Measurements from ENCODE around the gene MFAP3.

Gene MFAP3

GRCh38 chr5:154084062-154084639, 45.4 kb downstream of the MFAP3 start:
- no peaks in the 10 kb centered on the region for H3K4me1 Mint-ChIP-seq

GRCh38 chr5:154086146-154086545, 47.4 kb downstream of the MFAP3 start:
- H3K9me3 Mint-ChIP-seq = no peaks in the 10 kb centered on the region
- H3K27me3 Mint-ChIP-seq = peaks cover 10% of the 10 kb centered on the region
- ATAC-seq (replicated peaks; ENCODE audit: extremely low read depth, poor library complexity, severe bottlenecking) (no peak), DNase-seq (ENCODE audit: low spot score in 2 of 2) (no peak)
- no peak overlapping the region for H3K27ac Mint-ChIP-seq (ENCODE audit: low read depth)
- H3K36me3 Mint-ChIP-seq (ENCODE audit: insufficient read depth) = no peaks in the 10 kb centered on the region
- H3K4me3 Mint-ChIP-seq = no peak overlapping the region
- H3K4me1 Mint-ChIP-seq = no peaks in the 10 kb centered on the region

More at GRCh38 chr5:154084062-154084639, 45.4 kb downstream of the MFAP3 start:
- no peak overlapping the region for H3K27ac Mint-ChIP-seq (ENCODE audit: low read depth)
- ATAC-seq (replicated peaks; ENCODE audit: extremely low read depth, poor library complexity, severe bottlenecking) = no peak
- no peaks in the 10 kb centered on the region for H3K9me3 Mint-ChIP-seq
- H3K4me3 Mint-ChIP-seq = no peak overlapping the region
- H3K27me3 Mint-ChIP-seq = peaks cover 10% of the 10 kb centered on the region
- DNase-seq (ENCODE audit: low spot score in 2 of 2) = no peak
- H3K36me3 Mint-ChIP-seq (ENCODE audit: insufficient read depth) = no peaks in the 10 kb centered on the region

- no peak for DNase-seq (ENCODE audit: low spot score in 2 of 2)
- Mint-ChIP-seq H3K4me3 (no peak overlapping the region), H3K27ac (ENCODE audit: low read depth) (no peak overlapping the region), H3K27me3 (peaks cover 15% of the 10 kb centered on the region), H3K9me3 (no peaks in the 10 kb centered on the region), H3K36me3 (ENCODE audit: insufficient read depth) (no peaks in the 10 kb centered on the region), H3K4me1 (no peaks in the 10 kb centered on the region)
- ATAC-seq (replicated peaks; ENCODE audit: extremely low read depth, poor library complexity, severe bottlenecking) = no peak
Measured at GRCh38 chr5:154086641-154087040, 47.9 kb downstream of the MFAP3 start.

- Mint-ChIP-seq H3K4me1 (no peaks in the 10 kb centered on the region), H3K9me3 (no peaks in the 10 kb centered on the region), H3K4me3 (no peak overlapping the region), H3K27ac (ENCODE audit: low read depth) (no peak overlapping the region), H3K27me3 (peaks cover 21% of the 10 kb centered on the region), H3K36me3 (ENCODE audit: insufficient read depth) (no peaks in the 10 kb centered on the region)
- DNase-seq (ENCODE audit: low spot score in 2 of 2) (no peak), ATAC-seq (replicated peaks; ENCODE audit: extremely low read depth, poor library complexity, severe bottlenecking) (no peak)
Measured at GRCh38 chr5:154087260-154087659, 48.5 kb downstream of the MFAP3 start.

GRCh38 chr5:154088801-154089200, 50.0 kb downstream of the MFAP3 start:
- no peaks in the 10 kb centered on the region for H3K36me3 Mint-ChIP-seq (ENCODE audit: insufficient read depth)
- ATAC-seq (replicated peaks; ENCODE audit: extremely low read depth, poor library complexity, severe bottlenecking) (no peak), DNase-seq (ENCODE audit: low spot score in 2 of 2) (no peak)
- H3K27me3 Mint-ChIP-seq = peaks cover 31% of the 10 kb centered on the region
- no peak overlapping the region for H3K27ac Mint-ChIP-seq (ENCODE audit: low read depth)
- no peaks in the 10 kb centered on the region for H3K4me1 Mint-ChIP-seq
- H3K4me3 Mint-ChIP-seq = no peak overlapping the region
- no peaks in the 10 kb centered on the region for H3K9me3 Mint-ChIP-seq

GRCh38 chr5:154090656-154091055, 51.9 kb downstream of the MFAP3 start:
- ATAC-seq (replicated peaks; ENCODE audit: extremely low read depth, poor library complexity, severe bottlenecking) (no peak), DNase-seq (ENCODE audit: low spot score in 2 of 2) (no peak)
- H3K27me3 Mint-ChIP-seq = peaks cover 49% of the 10 kb centered on the region
- H3K36me3 Mint-ChIP-seq (ENCODE audit: insufficient read depth) = no peaks in the 10 kb centered on the region
- H3K4me1 Mint-ChIP-seq = no peaks in the 10 kb centered on the region
- H3K27ac Mint-ChIP-seq (ENCODE audit: low read depth) = no peak overlapping the region
- H3K9me3 Mint-ChIP-seq = no peaks in the 10 kb centered on the region
- no peak overlapping the region for H3K4me3 Mint-ChIP-seq

GRCh38 chr5:154092356-154093141, 53.8 kb downstream of the MFAP3 start:
- no peak overlapping the region for H3K4me3 Mint-ChIP-seq
- no peaks in the 10 kb centered on the region for H3K9me3 Mint-ChIP-seq
- H3K36me3 Mint-ChIP-seq (ENCODE audit: insufficient read depth) = no peaks in the 10 kb centered on the region
- DNase-seq (ENCODE audit: low spot score in 2 of 2) = no peak
- no peaks in the 10 kb centered on the region for H3K4me1 Mint-ChIP-seq
- H3K27ac Mint-ChIP-seq (ENCODE audit: low read depth) = no peak overlapping the region
- H3K27me3 Mint-ChIP-seq = peaks cover 45% of the 10 kb centered on the region
- ATAC-seq (replicated peaks; ENCODE audit: extremely low read depth, poor library complexity, severe bottlenecking) = no peak

- H3K4me3 Mint-ChIP-seq = no peak overlapping the region
- H3K36me3 Mint-ChIP-seq (ENCODE audit: insufficient read depth) = no peaks in the 10 kb centered on the region
- no peak overlapping the region for H3K27ac Mint-ChIP-seq (ENCODE audit: low read depth)
- ATAC-seq (replicated peaks; ENCODE audit: extremely low read depth, poor library complexity, severe bottlenecking) (no peak), DNase-seq (ENCODE audit: low spot score in 2 of 2) (no peak)
- H3K27me3 Mint-ChIP-seq = peaks cover 50% of the 10 kb centered on the region
- no peaks in the 10 kb centered on the region for H3K4me1 Mint-ChIP-seq
- no peaks in the 10 kb centered on the region for H3K9me3 Mint-ChIP-seq
Measured at GRCh38 chr5:154093142-154093532, 54.4 kb downstream of the MFAP3 start.

GRCh38 chr5:154095904-154096303, 57.1 kb downstream of the MFAP3 start:
- Mint-ChIP-seq H3K36me3 (ENCODE audit: insufficient read depth) (no peaks in the 10 kb centered on the region), H3K27ac (ENCODE audit: low read depth) (no peak overlapping the region), H3K27me3 (peaks cover 50% of the 10 kb centered on the region), H3K9me3 (no peaks in the 10 kb centered on the region), H3K4me1 (no peaks in the 10 kb centered on the region), H3K4me3 (no peak overlapping the region)
- DNase-seq (ENCODE audit: low spot score in 2 of 2) (no peak), ATAC-seq (replicated peaks; ENCODE audit: extremely low read depth, poor library complexity, severe bottlenecking) (no peak)

- no peak for DNase-seq (ENCODE audit: low spot score in 2 of 2)
- H3K9me3 Mint-ChIP-seq = no peaks in the 10 kb centered on the region
- peaks cover 42% of the 10 kb centered on the region for H3K27me3 Mint-ChIP-seq
- ATAC-seq (replicated peaks; ENCODE audit: extremely low read depth, poor library complexity, severe bottlenecking) = no peak
- H3K27ac Mint-ChIP-seq (ENCODE audit: low read depth) = no peak overlapping the region
- no peaks in the 10 kb centered on the region for H3K4me1 Mint-ChIP-seq
- H3K4me3 Mint-ChIP-seq = no peak overlapping the region
- H3K36me3 Mint-ChIP-seq (ENCODE audit: insufficient read depth) = no peaks in the 10 kb centered on the region
Measured at GRCh38 chr5:154097031-154097430, 58.3 kb downstream of the MFAP3 start.

GRCh38 chr5:154098465-154098864, 59.7 kb downstream of the MFAP3 start:
- no peak for DNase-seq (ENCODE audit: low spot score in 2 of 2)
- no peak for ATAC-seq (replicated peaks; ENCODE audit: extremely low read depth, poor library complexity, severe bottlenecking)
- Mint-ChIP-seq H3K4me1 (no peaks in the 10 kb centered on the region), H3K27me3 (peaks cover 33% of the 10 kb centered on the region), H3K9me3 (no peaks in the 10 kb centered on the region), H3K27ac (ENCODE audit: low read depth) (no peak overlapping the region), H3K36me3 (ENCODE audit: insufficient read depth) (no peaks in the 10 kb centered on the region), H3K4me3 (no peak overlapping the region)

GRCh38 chr5:154101184-154101583, 62.4 kb downstream of the MFAP3 start:
- DNase-seq (ENCODE audit: low spot score in 2 of 2) (no peak), ATAC-seq (replicated peaks; ENCODE audit: extremely low read depth, poor library complexity, severe bottlenecking) (no peak)
- Mint-ChIP-seq H3K4me1 (no peaks in the 10 kb centered on the region), H3K4me3 (no peak overlapping the region), H3K27ac (ENCODE audit: low read depth) (no peak overlapping the region), H3K27me3 (peaks cover 7% of the 10 kb centered on the region), H3K9me3 (no peaks in the 10 kb centered on the region), H3K36me3 (ENCODE audit: insufficient read depth) (no peaks in the 10 kb centered on the region)

GRCh38 chr5:154103233-154103632, 64.5 kb downstream of the MFAP3 start:
- Mint-ChIP-seq H3K4me3 (no peak overlapping the region), H3K27ac (ENCODE audit: low read depth) (no peak overlapping the region), H3K27me3 (peaks cover 8% of the 10 kb centered on the region), H3K4me1 (no peaks in the 10 kb centered on the region), H3K9me3 (no peaks in the 10 kb centered on the region), H3K36me3 (ENCODE audit: insufficient read depth) (peaks cover 1% of the 10 kb centered on the region)
- DNase-seq (ENCODE audit: low spot score in 2 of 2) = no peak
- ATAC-seq (replicated peaks; ENCODE audit: extremely low read depth, poor library complexity, severe bottlenecking) = no peak

Measured in central memory CD8-positive, alpha-beta T cell (primary cell).